Suprapubic skin (tissue), 4 donors: ENCODE measurements around the gene TCERG1L. TPM values are rescaled to one million over a fixed set of nuclear protein-coding genes. Genes with fewer than 3 reads are reported as not detected.

ENCODE experiments used
- DNase-seq, 2 donors: peaks; one replicate each; pipeline ENCODE4 v3.0.0-alpha.2; 2019; ENCODE audit warnings: low spot score in 2 of 2
- H3K27ac ChIP-seq: fragments of 200-600 bp; sonication (generic); one replicate; pipeline ENCODE4 v1.5.1; 2019
- H3K27me3 ChIP-seq: fragments of 200-600 bp; sonication (generic); one replicate; pipeline ENCODE4 v1.5.1; 2019
- H3K36me3 ChIP-seq: fragments of 200-600 bp; sonication (generic); one replicate; pipeline ENCODE4 v1.5.1; 2019
- H3K4me1 ChIP-seq: fragments of 200-600 bp; sonication (generic); one replicate; pipeline ENCODE4 v1.5.1; 2019
- H3K4me3 ChIP-seq: fragments of 200-600 bp; sonication (generic); one replicate; pipeline ENCODE4 v1.5.1; 2019; ENCODE audit warnings: mild to moderate bottlenecking
- H3K9me3 ChIP-seq: fragments of 200-600 bp; sonication (generic); one replicate; pipeline ENCODE4 v1.5.1; 2019
- EP300 ChIP-seq: sonication (generic); formaldehyde crosslinking; IDR thresholded peaks from one replicate; pipeline ENCODE4 v1.6.1; 2017; ENCODE audit warnings: antibody characterized with exemption
- POLR2A ChIP-seq, 2 donors: fragments of 450-650 bp; IDR thresholded peaks; one replicate each; pipeline ENCODE4 v1.6.1; 2017; ENCODE audit warnings: antibody characterized with exemption in 2 of 2, mild to moderate bottlenecking in 2 of 2, moderate library complexity in 2 of 2
- POLR2AphosphoS5 ChIP-seq, 3 donors: sonication (generic); formaldehyde crosslinking; IDR thresholded peaks; one replicate each; pipeline ENCODE4 v1.6.1; 2017; ENCODE audit warnings: antibody characterized with exemption in 3 of 3
- WGBS: methylation state at CpG from one replicate; pipeline ENCODE4 v1.1.5; 2018; 5-methylcytosine and 5-hydroxymethylcytosine counted together
- total RNA-seq, 4 donors: library from RNA; depleted of rRNA; stranded (reverse); fragments of >200 nt; gene quantifications; one replicate each; pipeline ENCODE4 v1.1.0, GENCODE V29; 2016
- TF ChIP-seq, protein P1 (sequence below), 2 donors: fragments of 200-600 bp in 1 of 2; fragments of 450-650 bp in 1 of 2; sonication (generic) in 1 of 2; IDR thresholded peaks; one replicate each; pipeline ENCODE4 v1.5.1; 2016 to 2019; ENCODE audit warnings: antibody characterized with exemption in 2 of 2, mild to moderate bottlenecking in 1 of 2, moderate library complexity in 1 of 2

The TCERG1L gene
- total RNA-seq, 4 donors from 2014 or later = 0.32 to 1.0 (median 0.51) TPM

DNA sequence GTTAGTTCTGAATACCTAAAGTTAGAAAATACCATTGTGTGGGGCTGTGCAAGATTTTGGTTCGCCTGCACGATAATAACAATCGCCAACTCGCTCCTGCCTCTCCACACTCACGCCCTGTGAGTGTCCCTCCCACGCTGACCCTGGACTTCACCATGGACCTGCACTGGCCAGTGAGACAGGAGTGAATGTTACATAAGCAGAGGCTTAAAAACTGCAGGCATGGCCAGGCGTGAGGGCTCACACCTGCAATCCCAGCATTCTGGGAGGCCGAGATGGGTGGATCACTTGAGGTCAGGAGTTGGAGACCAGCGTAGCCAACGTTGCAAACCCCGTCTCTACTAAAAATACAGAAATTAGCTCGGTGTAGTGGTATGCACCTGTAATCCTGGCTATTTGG lies 68.4 kb downstream of the TCERG1L start:
- Histone ChIP-seq H3K4me3 (no peak overlapping the region), H3K4me1 (no peaks in the 10 kb centered on the region), H3K27ac (no peak overlapping the region), H3K9me3 (no peaks in the 10 kb centered on the region), H3K36me3 (no peaks in the 10 kb centered on the region), H3K27me3 (peaks cover 24% of the 10 kb centered on the region)
- DNase-seq = peak in 1 of 2 donors; percentile 46
- 91% methylated on average over 12 of the region's 12 CpGs for WGBS
- TF ChIP-seq POLR2AphosphoS5 (IDR thresholded peaks at IDR 0.05) (no peak), EP300 (no peak), POLR2A (IDR thresholded peaks at IDR 0.05) (no peak)
- TF ChIP-seq, protein P1, sequence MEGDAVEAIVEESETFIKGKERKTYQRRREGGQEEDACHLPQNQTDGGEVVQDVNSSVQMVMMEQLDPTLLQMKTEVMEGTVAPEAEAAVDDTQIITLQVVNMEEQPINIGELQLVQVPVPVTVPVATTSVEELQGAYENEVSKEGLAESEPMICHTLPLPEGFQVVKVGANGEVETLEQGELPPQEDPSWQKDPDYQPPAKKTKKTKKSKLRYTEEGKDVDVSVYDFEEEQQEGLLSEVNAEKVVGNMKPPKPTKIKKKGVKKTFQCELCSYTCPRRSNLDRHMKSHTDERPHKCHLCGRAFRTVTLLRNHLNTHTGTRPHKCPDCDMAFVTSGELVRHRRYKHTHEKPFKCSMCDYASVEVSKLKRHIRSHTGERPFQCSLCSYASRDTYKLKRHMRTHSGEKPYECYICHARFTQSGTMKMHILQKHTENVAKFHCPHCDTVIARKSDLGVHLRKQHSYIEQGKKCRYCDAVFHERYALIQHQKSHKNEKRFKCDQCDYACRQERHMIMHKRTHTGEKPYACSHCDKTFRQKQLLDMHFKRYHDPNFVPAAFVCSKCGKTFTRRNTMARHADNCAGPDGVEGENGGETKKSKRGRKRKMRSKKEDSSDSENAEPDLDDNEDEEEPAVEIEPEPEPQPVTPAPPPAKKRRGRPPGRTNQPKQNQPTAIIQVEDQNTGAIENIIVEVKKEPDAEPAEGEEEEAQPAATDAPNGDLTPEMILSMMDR (IDR thresholded peaks at IDR 0.05) = no peak

DNA sequence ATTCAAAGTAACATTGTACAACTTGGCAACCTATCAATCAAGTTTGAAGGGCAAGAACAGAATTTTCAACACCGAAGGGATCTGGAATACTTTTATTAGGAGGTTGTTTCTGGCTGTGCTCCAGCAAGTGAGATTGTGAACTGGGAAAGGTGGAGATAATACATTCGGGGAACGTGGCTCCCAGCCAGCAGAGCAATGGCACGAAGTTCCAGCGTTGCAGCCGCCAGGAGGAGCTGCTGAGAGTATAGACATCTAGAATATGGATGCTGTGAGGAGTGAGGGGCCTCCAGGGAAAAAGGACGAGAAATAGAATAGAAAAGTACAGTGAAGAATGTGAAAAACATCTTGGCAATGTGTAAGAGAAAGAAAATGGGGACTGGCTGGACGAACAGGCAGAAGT lies 69.5 kb downstream of the TCERG1L start:
- H3K4me1 ChIP-seq = no peaks in the 10 kb centered on the region
- 15% methylated on average over 8 of the region's 8 CpGs for WGBS
- H3K27me3 ChIP-seq = peaks cover 27% of the 10 kb centered on the region
- TF ChIP-seq, protein P1 (IDR thresholded peaks at IDR 0.05) = peak in 1 of 2 donors; percentile 20
- TF ChIP-seq POLR2AphosphoS5 (IDR thresholded peaks at IDR 0.05) = no peak
- no peak overlapping the region for H3K27ac ChIP-seq
- no peaks in the 10 kb centered on the region for H3K9me3 ChIP-seq
- no peaks in the 10 kb centered on the region for H3K36me3 ChIP-seq
- DNase-seq = peak in 1 of 2 donors; percentile 15
- no peak overlapping the region for H3K4me3 ChIP-seq

DNA sequence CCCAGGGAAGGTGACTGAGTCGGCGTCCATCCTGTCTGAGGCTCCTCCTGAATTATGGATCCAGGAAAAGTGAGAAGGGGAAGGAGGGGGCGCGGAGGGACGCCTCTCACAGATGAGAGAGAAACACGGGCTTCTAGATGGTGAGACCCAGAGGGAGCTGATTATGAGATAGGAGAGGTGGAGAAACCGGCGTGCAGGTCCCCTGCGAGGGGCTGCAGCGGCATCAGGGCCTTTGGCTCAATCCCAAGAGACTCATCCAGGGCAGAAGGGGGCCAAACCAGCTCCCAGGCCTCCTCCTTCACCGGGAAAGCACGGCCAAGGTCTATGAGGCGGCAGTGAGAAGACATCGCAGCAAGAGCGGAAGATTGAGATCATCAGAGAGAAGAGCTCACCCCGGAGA lies 70.8 kb downstream of the TCERG1L start:
- peaks cover 26% of the 10 kb centered on the region for H3K27me3 ChIP-seq
- no peaks in the 10 kb centered on the region for H3K9me3 ChIP-seq
- peak in 1 of 2 donors; percentile 49 for DNase-seq
- TF ChIP-seq, protein P1 (IDR thresholded peaks at IDR 0.05) = no peak
- no peak for TF ChIP-seq POLR2A (IDR thresholded peaks at IDR 0.05)
- no peak for TF ChIP-seq EP300
- TF ChIP-seq POLR2AphosphoS5 (IDR thresholded peaks at IDR 0.05) = no peak
- H3K36me3 ChIP-seq = no peaks in the 10 kb centered on the region
- no peak overlapping the region for H3K27ac ChIP-seq
- H3K4me3 ChIP-seq = no peak overlapping the region
- H3K4me1 ChIP-seq = no peaks in the 10 kb centered on the region
- 85% methylated on average over 16 of the region's 16 CpGs for WGBS

DNA sequence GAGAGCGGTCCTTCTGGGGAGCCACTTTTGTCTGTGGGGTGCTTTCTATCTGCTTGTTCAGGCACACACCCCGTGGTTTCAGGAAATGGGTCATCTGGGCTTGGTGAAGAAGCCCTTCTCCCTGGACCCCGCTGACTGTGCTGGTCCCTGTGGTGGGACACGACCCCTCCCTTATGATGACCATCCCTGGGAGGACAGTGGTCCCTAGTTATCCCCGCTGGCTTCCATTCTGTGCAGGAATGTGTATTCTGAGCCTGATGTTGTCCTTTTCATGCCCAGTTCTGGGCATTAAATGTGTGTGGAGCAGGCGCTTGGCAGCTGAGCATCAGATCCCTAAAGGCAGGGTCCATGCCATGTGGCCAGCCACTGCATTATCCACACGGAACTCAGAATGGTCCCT lies 71.6 kb downstream of the TCERG1L start:
- no peaks in the 10 kb centered on the region for H3K4me1 ChIP-seq
- no peak overlapping the region for H3K4me3 ChIP-seq
- TF ChIP-seq, protein P1 (IDR thresholded peaks at IDR 0.05) = no peak
- TF ChIP-seq POLR2A (IDR thresholded peaks at IDR 0.05) = no peak
- TF ChIP-seq EP300 = no peak
- H3K36me3 ChIP-seq = no peaks in the 10 kb centered on the region
- DNase-seq = no peak
- peaks cover 23% of the 10 kb centered on the region for H3K27me3 ChIP-seq
- H3K9me3 ChIP-seq = no peaks in the 10 kb centered on the region
- no peak overlapping the region for H3K27ac ChIP-seq
- 77% methylated on average over 5 of the region's 7 CpGs for WGBS

DNA sequence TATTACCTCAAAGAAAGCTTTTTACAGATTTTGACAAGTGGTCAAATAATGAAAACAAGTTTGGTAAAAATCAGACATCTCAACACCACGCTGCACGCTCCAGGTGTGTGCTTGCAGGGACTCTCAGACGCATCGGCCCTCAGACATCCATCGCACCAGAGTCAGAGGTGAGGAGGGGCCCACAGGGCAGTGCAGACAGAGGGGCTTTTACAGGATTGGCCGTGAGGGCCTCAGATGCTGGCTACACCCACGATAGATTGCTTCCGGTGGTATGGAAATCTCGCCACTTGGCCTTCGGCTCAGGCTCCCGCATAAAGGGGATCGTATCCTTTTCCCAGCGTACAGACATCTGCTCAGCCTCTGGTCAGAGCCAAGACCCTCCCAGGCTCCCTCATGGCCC lies 72.1 kb downstream of the TCERG1L start:
- Histone ChIP-seq H3K27ac (no peak overlapping the region), H3K27me3 (peaks cover 22% of the 10 kb centered on the region), H3K36me3 (no peaks in the 10 kb centered on the region), H3K9me3 (no peaks in the 10 kb centered on the region), H3K4me1 (no peaks in the 10 kb centered on the region), H3K4me3 (no peak overlapping the region)
- no peak for DNase-seq
- TF ChIP-seq POLR2AphosphoS5 (IDR thresholded peaks at IDR 0.05) = no peak
- 72% methylated on average over 9 of the region's 13 CpGs for WGBS

DNA sequence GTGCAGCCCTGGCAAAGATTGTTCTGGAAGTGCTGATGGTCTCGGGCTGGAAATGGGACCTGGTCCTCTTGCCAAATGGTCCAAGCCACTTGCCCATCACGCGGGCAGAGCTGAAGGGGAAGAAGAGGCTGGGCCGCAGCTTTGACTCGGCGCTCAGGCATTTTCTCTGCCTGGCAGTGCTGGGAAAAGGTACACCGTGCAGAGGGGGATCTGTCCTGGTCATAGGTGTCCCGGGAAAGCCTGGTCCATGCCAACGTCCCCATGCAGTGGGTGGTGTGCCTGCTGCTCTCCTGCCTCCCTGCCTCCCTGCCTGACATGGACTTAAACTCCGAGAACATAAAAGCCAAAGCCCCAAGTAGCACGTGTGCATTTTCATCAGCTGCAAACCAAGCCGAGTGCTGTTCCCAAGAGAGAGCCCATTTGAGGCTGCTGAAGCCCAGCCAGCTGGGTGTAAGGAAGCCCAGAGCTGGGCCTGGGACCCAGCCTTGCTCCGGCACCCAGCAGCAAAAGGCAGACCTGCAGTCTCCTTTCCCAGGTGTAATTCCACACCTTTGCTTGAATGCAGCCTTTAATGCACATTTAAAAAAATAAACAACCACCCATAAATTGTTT lies 72.7 kb downstream of the TCERG1L start:
- no peak overlapping the region for H3K27ac ChIP-seq
- 65% methylated on average over 7 of the region's 13 CpGs for WGBS
- H3K36me3 ChIP-seq = no peaks in the 10 kb centered on the region
- no peak for TF ChIP-seq EP300
- TF ChIP-seq POLR2AphosphoS5 (IDR thresholded peaks at IDR 0.05) = no peak
- TF ChIP-seq POLR2A (IDR thresholded peaks at IDR 0.05) = no peak
- TF ChIP-seq, protein P1 (IDR thresholded peaks at IDR 0.05) = no peak
- no peak for DNase-seq
- H3K27me3 ChIP-seq = peaks cover 18% of the 10 kb centered on the region
- H3K4me1 ChIP-seq = no peaks in the 10 kb centered on the region
- no peak overlapping the region for H3K4me3 ChIP-seq
- H3K9me3 ChIP-seq = no peaks in the 10 kb centered on the region
